ENCODE results near the gene DYNC2I2.

DYNC2I2 gene

GRCh38 chr9:128636024-128636390 lies 20.6 kb downstream of the DYNC2I2 start:
- no peak for DNase-seq (ENCODE audit: low read depth)

- DNase-seq (ENCODE audit: low read depth) = peak; percentile 92
Measured at GRCh38 chr9:128635266-128636023, 21.2 kb downstream of the DYNC2I2 start.

- no peak for DNase-seq (ENCODE audit: low read depth)
Measured at GRCh38 chr9:128634651-128635262, 21.9 kb downstream of the DYNC2I2 start.

- DNase-seq (ENCODE audit: low read depth) = no peak
Measured at GRCh38 chr9:128634111-128634510, 22.5 kb downstream of the DYNC2I2 start.

- no peak for DNase-seq (ENCODE audit: low read depth)
Measured at GRCh38 chr9:128633601-128634000, 23.0 kb downstream of the DYNC2I2 start.

GRCh38 chr9:128633057-128633456 lies 23.6 kb downstream of the DYNC2I2 start:
- DNase-seq (ENCODE audit: low read depth) = no peak

- DNase-seq (ENCODE audit: low read depth) = no peak
Measured at GRCh38 chr9:128632486-128632885, 24.2 kb downstream of the DYNC2I2 start.

GRCh38 chr9:128632066-128632465 lies 24.6 kb downstream of the DYNC2I2 start:
- no peak for DNase-seq (ENCODE audit: low read depth)

- no peak for DNase-seq (ENCODE audit: low read depth)
Measured at GRCh38 chr9:128631636-128632035, 25.0 kb downstream of the DYNC2I2 start.

GRCh38 chr9:128629852-128630545 lies 26.6 kb downstream of the DYNC2I2 start:
- no peak for DNase-seq (ENCODE audit: low read depth)

- no peak for DNase-seq (ENCODE audit: low read depth)
Measured at GRCh38 chr9:128629136-128629535, 27.5 kb downstream of the DYNC2I2 start.

- DNase-seq (ENCODE audit: low read depth) = no peak
Measured at GRCh38 chr9:128628471-128629048, 28.1 kb downstream of the DYNC2I2 start.

GRCh38 chr9:128627906-128628305 lies 28.7 kb downstream of the DYNC2I2 start:
- no peak for DNase-seq (ENCODE audit: low read depth)

- no peak for DNase-seq (ENCODE audit: low read depth)
Measured at GRCh38 chr9:128627127-128627715, 29.4 kb downstream of the DYNC2I2 start.

- DNase-seq (ENCODE audit: low read depth) = no peak
Measured at GRCh38 chr9:128626181-128626580, 30.5 kb downstream of the DYNC2I2 start.

GRCh38 chr9:128625391-128626146 lies 31.1 kb downstream of the DYNC2I2 start:
- no peak for DNase-seq (ENCODE audit: low read depth)

GRCh38 chr9:128624566-128624965 lies 32.1 kb downstream of the DYNC2I2 start:
- DNase-seq (ENCODE audit: low read depth) = no peak

GRCh38 chr9:128621730-128622455 lies 34.8 kb downstream of the DYNC2I2 start:
- DNase-seq (ENCODE audit: low read depth) = no peak

GRCh38 chr9:128619779-128620178 lies 36.9 kb downstream of the DYNC2I2 start:
- no peak for DNase-seq (ENCODE audit: low read depth)

- no peak for DNase-seq (ENCODE audit: low read depth)
Measured at GRCh38 chr9:128619127-128619526, 37.5 kb downstream of the DYNC2I2 start.

- DNase-seq (ENCODE audit: low read depth) = no peak
Measured at GRCh38 chr9:128617943-128618342, 38.7 kb downstream of the DYNC2I2 start.

Data from iris pigment epithelial cell (primary cell).